IMR-90 (cell line): Measurements from ENCODE around the gene STRN. TPM values are rescaled to one million over a fixed set of nuclear protein-coding genes. Genes with fewer than 3 reads are reported as not detected.

Experiments used
- ATAC-seq: fragments of 200-7000 bp; cut with Tn5 transposase; 2 replicates; pipeline ENCODE4 v1.9.1; 2020; ENCODE audit warnings: low read depth, mild to moderate bottlenecking, moderate library complexity
- BruUV-seq: library from RNA; stranded (reverse); fragments of 400-500 nt; replicated peaks from 2 replicates; lab custom pipeline; 2021; lab: Mats Ljungman, UMichigan
- CTCF ChIA-PET: fragments of 300-600 bp; formaldehyde crosslinking; extraction: SDS; loops from one replicate; lab custom pipeline; 2021; ENCODE audit warnings: antibody characterized with exemption; lab: Yijun Ruan, JAX
- POLR2A ChIA-PET: fragments of 300-600 bp; sonication (Branson Sonifier 250); formaldehyde crosslinking; loops from one replicate; lab custom pipeline; 2022; ENCODE audit warnings: antibody characterized with exemption; ENCODE audit not compliant: unreplicated experiment; lab: Charles Lee
- DNase-seq: peaks from one replicate; pipeline ENCODE4 v3.0.0; 2013
- H2AFZ ChIP-seq: replicated peaks from 2 replicates; pipeline ENCODE3; 2013; ENCODE audit warnings: low read length, mild to moderate bottlenecking; ENCODE audit not compliant: poor library complexity
- H2AK5ac ChIP-seq: 2 replicates; pipeline ENCODE4 v1.6.1; 2013; ENCODE audit warnings: low read depth, low read length, inconsistent platforms
- H2AK9ac ChIP-seq: replicated peaks from 2 replicates; pipeline ENCODE3; 2013; ENCODE audit warnings: mild to moderate bottlenecking, low read depth, low read length, moderate library complexity; ENCODE audit not compliant: poor library complexity
- H2BK120ac ChIP-seq: 2 replicates; pipeline ENCODE4 v1.6.1; 2013; ENCODE audit warnings: low read depth, low read length, inconsistent platforms
- H2BK15ac ChIP-seq: 3 replicates; pipeline ENCODE4 v1.6.1; 2013; ENCODE audit warnings: low read depth, low read length, inconsistent platforms
- H2BK20ac ChIP-seq: 2 replicates; pipeline ENCODE4 v1.6.1; 2013; ENCODE audit warnings: low read depth, mild to moderate bottlenecking, inconsistent platforms, low read length, moderate library complexity
- H2BK5ac ChIP-seq: 2 replicates; pipeline ENCODE4 v1.6.1; 2013; ENCODE audit warnings: mild to moderate bottlenecking, low read depth, low read length, inconsistent platforms; ENCODE audit not compliant: poor library complexity, severe bottlenecking
- H3K14ac ChIP-seq: replicated peaks from 2 replicates; pipeline ENCODE4 v1.6.1; 2013; ENCODE audit warnings: low read depth, low read length, inconsistent platforms
- H3K18ac ChIP-seq: 2 replicates; pipeline ENCODE4 v1.6.1; 2013; ENCODE audit warnings: low read depth, low read length, control low read depth
- H3K23ac ChIP-seq: 2 replicates; pipeline ENCODE4 v1.6.1; 2013; ENCODE audit warnings: low read depth, low read length, inconsistent platforms
- H3K27ac ChIP-seq: 2 replicates; pipeline ENCODE4 v1.5.1; 2013; ENCODE audit warnings: mild to moderate bottlenecking, control low read depth, low read length; ENCODE audit not compliant: insufficient read depth
- H3K27me3 ChIP-seq: 2 replicates; pipeline ENCODE4 v1.6.1; 2013; ENCODE audit warnings: low read length; ENCODE audit not compliant: control insufficient read depth, insufficient read depth
- H3K36me3 ChIP-seq: 2 replicates; pipeline ENCODE4 v1.6.1; 2013; ENCODE audit warnings: low read length, mixed read lengths; ENCODE audit not compliant: control insufficient read depth, insufficient read depth
- H3K4ac ChIP-seq: 2 replicates; pipeline ENCODE4 v1.6.1; 2013; ENCODE audit warnings: low read depth, low read length, inconsistent platforms
- H3K4me1 ChIP-seq: 2 replicates; pipeline ENCODE4 v1.6.1; 2013; ENCODE audit warnings: low read length, mixed read lengths; ENCODE audit not compliant: control insufficient read depth, insufficient read depth
- H3K4me2 ChIP-seq: 2 replicates; pipeline ENCODE4 v1.6.1; 2013; ENCODE audit warnings: low read depth, mild to moderate bottlenecking, control low read depth, low read length, moderate library complexity
- H3K4me3 ChIP-seq: 2 replicates; pipeline ENCODE4 v1.5.1; 2013; ENCODE audit warnings: low read depth, mild to moderate bottlenecking, control low read depth, low read length, moderate library complexity; ENCODE audit not compliant: insufficient read depth
- H3K56ac ChIP-seq: 2 replicates; pipeline ENCODE4 v1.6.1; 2013; ENCODE audit warnings: low read length, inconsistent platforms; ENCODE audit not compliant: insufficient read depth; ENCODE audit errors: extremely low read depth
- H3K79me1 ChIP-seq, 2 experiments: 2 replicates each; pipeline ENCODE4 v1.6.1; 2013; ENCODE audit warnings: low read length in 2 of 2, inconsistent platforms in 1 of 2, low read depth in 1 of 2
- H3K9ac ChIP-seq: 2 replicates; pipeline ENCODE4 v1.6.1; 2013; ENCODE audit warnings: low read depth, low read length, control low read depth
- H3K9me1 ChIP-seq: 2 replicates; pipeline ENCODE4 v1.6.1; 2013; ENCODE audit warnings: low read length, inconsistent platforms; ENCODE audit not compliant: insufficient read depth
- H3K9me3 ChIP-seq: 2 replicates; pipeline ENCODE4 v1.6.1; 2013; ENCODE audit warnings: low read length; ENCODE audit not compliant: control insufficient read depth, insufficient read depth
- H4K20me1 ChIP-seq: 2 replicates; pipeline ENCODE4 v1.6.1; 2013; ENCODE audit warnings: low read length, inconsistent platforms; ENCODE audit not compliant: insufficient read depth
- H4K5ac ChIP-seq: 2 replicates; pipeline ENCODE4 v1.6.1; 2013; ENCODE audit warnings: mild to moderate bottlenecking, low read depth, low read length, control low read depth
- H4K8ac ChIP-seq, 2 experiments: 2 replicates each; pipeline ENCODE4 v1.6.1; 2013; ENCODE audit warnings: low read depth in 2 of 2, low read length in 2 of 2, control low read depth in 1 of 2, inconsistent platforms in 1 of 2
- H4K91ac ChIP-seq: 2 replicates; pipeline ENCODE4 v1.6.1; 2013; ENCODE audit warnings: low read depth, low read length, inconsistent platforms; ENCODE audit not compliant: insufficient read depth
- BHLHE40 ChIP-seq: fragments of 150-350 bp; IDR thresholded peaks from 2 replicates; pipeline ENCODE4 v1.6.1; 2016; ENCODE audit warnings: mild to moderate bottlenecking, low read depth, low read length
- CEBPB ChIP-seq: IDR thresholded peaks from 2 replicates; pipeline ENCODE4 v1.6.1; 2012; ENCODE audit warnings: low read depth, low read length, improper control_type of control experiment
- CHD1 ChIP-seq: IDR thresholded peaks from 2 replicates; pipeline ENCODE4 v1.6.1; 2012; ENCODE audit warnings: low read depth, low read length, improper control_type of control experiment
- MAFK ChIP-seq: IDR thresholded peaks from 2 replicates; pipeline ENCODE4 v1.6.1; 2012; ENCODE audit warnings: low read depth, low read length, improper control_type of control experiment
- MAZ ChIP-seq: IDR thresholded peaks from 2 replicates; pipeline ENCODE4 v1.6.1; 2012; ENCODE audit warnings: low read depth, mild to moderate bottlenecking, low read length, improper control_type of control experiment, moderate library complexity, borderline replicate concordance
- RAD21 ChIP-seq: IDR thresholded peaks from 2 replicates; pipeline ENCODE4 v1.6.1; 2012; ENCODE audit warnings: low read length, improper control_type of control experiment
- RCOR1 ChIP-seq: IDR thresholded peaks from 2 replicates; pipeline ENCODE4 v1.6.1; 2012; ENCODE audit warnings: mild to moderate bottlenecking, low read length, improper control_type of control experiment; ENCODE audit not compliant: insufficient replicate concordance
- SMC3 ChIP-seq: fragments of 150-350 bp; IDR thresholded peaks from 2 replicates; pipeline ENCODE4 v1.6.1; 2016; ENCODE audit warnings: low read depth, mild to moderate bottlenecking, antibody characterized with exemption, low read length, moderate library complexity
- WGBS, 2 experiments: methylation state at CpG; one replicate each; pipeline versions ENCODE4 v1.1.5 to v1.1.7; 2013; ENCODE audit warnings: missing lambda C conversion rate in 2 of 2; ENCODE audit not compliant: insufficient read length in 1 of 2; ENCODE audit errors: extremely low coverage in 2 of 2; 5-methylcytosine and 5-hydroxymethylcytosine counted together
- dilution Hi-C: fragments of 300-500 bp; cut with HindIII; formaldehyde crosslinking; loops from one replicate; pipeline ENCODE4 v1.14.3; 2018; ENCODE audit warnings: low sequenced_read_pairs; ENCODE audit not compliant: unreplicated experiment
- in situ Hi-C: fragments of 300-500 bp; cut with MboI; formaldehyde crosslinking; loops from 3 replicates; pipeline ENCODE4 v1.14.3; 2019; ENCODE audit warnings: low sequenced_read_pairs, inconsistent platforms, mixed read lengths
- intact Hi-C: fragments of 100-400 bp; cut with micrococcal nuclease; formaldehyde crosslinking; loops from 2 replicates; pipeline ENCODE4 v1.10.0; 2022
- polyA plus RNA-seq, 3 experiments: library from polyadenylated mRNA; depleted of rRNA; stranded (reverse); fragments of >200 nt; gene quantifications; 2 replicates each; pipeline ENCODE4 v1.2.3, GENCODE V29; 2012; ENCODE audit warnings: low replicate concordance in 1 of 3
- total RNA-seq: library from RNA; depleted of rRNA; stranded (reverse); fragments of >200 nt; gene quantifications from 2 replicates; pipeline ENCODE4 v1.2.3, GENCODE V29; 2012
- TF ChIP-seq, protein P1 (sequence below): fragments of 150-350 bp; IDR thresholded peaks from 2 replicates; pipeline ENCODE4 v1.6.1; 2017; ENCODE audit warnings: mild to moderate bottlenecking, antibody characterized with exemption, low read length, low read depth
- TF ChIP-seq, protein P2 (sequence below): conservative IDR thresholded peaks from 2 replicates; pipeline ENCODE4 v1.5.1; 2012; ENCODE audit warnings: mild to moderate bottlenecking, low read depth, low read length, improper control_type of control experiment
- TF ChIP-seq, protein P3 (sequence below): fragments of 150-350 bp; IDR thresholded peaks from 2 replicates; pipeline ENCODE4 v1.6.1; 2016; ENCODE audit warnings: low read depth, mild to moderate bottlenecking, low read length, moderate library complexity, borderline replicate concordance

Gene STRN
- total and polyA plus RNA-seq, 2 of the 4 experiments (the other 2 are of a cell fraction) = 5.1 to 23.3 TPM

DNA sequence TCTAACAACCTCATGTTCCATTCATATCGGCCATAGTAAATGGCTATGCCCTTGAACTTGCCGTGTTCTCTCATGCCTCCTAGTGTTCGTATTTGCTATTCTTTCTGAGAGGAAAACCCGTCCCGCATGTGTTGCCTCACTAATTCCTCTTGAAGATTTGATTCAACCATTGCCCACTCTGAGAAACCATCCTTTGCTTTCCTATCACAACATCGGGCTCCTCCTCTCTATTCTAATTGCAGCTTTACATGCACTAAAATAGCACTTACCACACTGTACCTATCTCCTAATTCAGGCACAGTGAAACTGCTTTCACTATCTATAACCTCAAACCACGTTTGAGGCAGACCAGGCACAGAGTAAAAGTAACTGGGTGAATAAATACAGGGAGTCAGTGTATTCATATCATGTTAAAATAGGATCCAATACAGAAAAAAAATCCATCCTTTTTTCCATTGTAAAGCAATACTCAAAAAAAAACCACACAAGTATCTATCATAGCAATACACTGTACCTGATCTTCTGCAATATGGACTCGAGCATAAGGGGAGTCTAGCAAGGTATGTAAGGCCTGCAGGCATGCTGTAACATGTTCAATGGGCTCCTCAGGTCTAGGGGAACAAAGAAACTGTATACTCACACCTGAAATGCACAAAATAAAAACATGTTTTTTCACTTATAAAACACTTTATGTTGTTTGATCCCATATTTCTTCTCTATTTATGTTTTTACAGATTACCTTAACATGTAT lies 39.0 kb upstream of the STRN start:
- Histone ChIP-seq H3K79me1 (peaks cover 0 to 3% of the 10 kb centered on the region in 2 experiments; a peak in 1 of 4 replicates), H3K56ac (no peak overlapping the region), H3K14ac (no peak overlapping the region), H2BK15ac (no peak overlapping the region), H3K23ac (no peak overlapping the region), H2AFZ (no peak overlapping the region), H4K20me1 (no peaks in the 10 kb centered on the region), H2BK120ac (no peak overlapping the region), H4K91ac (no peak overlapping the region), H3K18ac (no peak overlapping the region), H3K4me1 (peaks cover 2% of the 10 kb centered on the region; the same call in 1 of the 2 replicates), H3K27me3 (no peaks in the 10 kb centered on the region), H2BK20ac (no peak overlapping the region), H4K5ac (no peak overlapping the region), H2AK9ac (no peak overlapping the region), H2AK5ac (no peak overlapping the region), H3K36me3 (peaks cover 17% of the 10 kb centered on the region), H3K4me2 (no peak overlapping the region), H3K9me3 (no peaks in the 10 kb centered on the region), H2BK5ac (no peak overlapping the region), H3K4ac (no peak overlapping the region), H3K9ac (no peak overlapping the region), H4K8ac (no peak overlapping the region), H3K27ac (no peak overlapping the region), H3K9me1 (no peaks in the 10 kb centered on the region), H3K4me3 (no peak overlapping the region)
- no TSS peak for BruUV-seq
- dilution Hi-C loops = no loop called here
- ChIA-PET POLR2A (no interaction called here), CTCF (no interaction called here)
- WGBS, 2 experiments = 70% methylated on average over 5 of the region's 8 CpGs; no CpG with 5 or more reads in 1 of the 2 experiments
- in situ Hi-C loops = loop anchor here (10.0 kb wide), 1 partner anchor 220 kb away; no protein-coding TSS in a partner anchor
- peak; percentile 23 for DNase-seq
- TF ChIP-seq MAZ = no peak
- TF ChIP-seq MAFK = no peak
- TF ChIP-seq RAD21 = peak; percentile 36
- no peak for TF ChIP-seq RCOR1
- TF ChIP-seq CHD1 = no peak
- TF ChIP-seq, protein P1, sequence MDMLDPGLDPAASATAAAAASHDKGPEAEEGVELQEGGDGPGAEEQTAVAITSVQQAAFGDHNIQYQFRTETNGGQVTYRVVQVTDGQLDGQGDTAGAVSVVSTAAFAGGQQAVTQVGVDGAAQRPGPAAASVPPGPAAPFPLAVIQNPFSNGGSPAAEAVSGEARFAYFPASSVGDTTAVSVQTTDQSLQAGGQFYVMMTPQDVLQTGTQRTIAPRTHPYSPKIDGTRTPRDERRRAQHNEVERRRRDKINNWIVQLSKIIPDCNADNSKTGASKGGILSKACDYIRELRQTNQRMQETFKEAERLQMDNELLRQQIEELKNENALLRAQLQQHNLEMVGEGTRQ = no peak
- TF ChIP-seq, protein P2, sequence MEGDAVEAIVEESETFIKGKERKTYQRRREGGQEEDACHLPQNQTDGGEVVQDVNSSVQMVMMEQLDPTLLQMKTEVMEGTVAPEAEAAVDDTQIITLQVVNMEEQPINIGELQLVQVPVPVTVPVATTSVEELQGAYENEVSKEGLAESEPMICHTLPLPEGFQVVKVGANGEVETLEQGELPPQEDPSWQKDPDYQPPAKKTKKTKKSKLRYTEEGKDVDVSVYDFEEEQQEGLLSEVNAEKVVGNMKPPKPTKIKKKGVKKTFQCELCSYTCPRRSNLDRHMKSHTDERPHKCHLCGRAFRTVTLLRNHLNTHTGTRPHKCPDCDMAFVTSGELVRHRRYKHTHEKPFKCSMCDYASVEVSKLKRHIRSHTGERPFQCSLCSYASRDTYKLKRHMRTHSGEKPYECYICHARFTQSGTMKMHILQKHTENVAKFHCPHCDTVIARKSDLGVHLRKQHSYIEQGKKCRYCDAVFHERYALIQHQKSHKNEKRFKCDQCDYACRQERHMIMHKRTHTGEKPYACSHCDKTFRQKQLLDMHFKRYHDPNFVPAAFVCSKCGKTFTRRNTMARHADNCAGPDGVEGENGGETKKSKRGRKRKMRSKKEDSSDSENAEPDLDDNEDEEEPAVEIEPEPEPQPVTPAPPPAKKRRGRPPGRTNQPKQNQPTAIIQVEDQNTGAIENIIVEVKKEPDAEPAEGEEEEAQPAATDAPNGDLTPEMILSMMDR = 0 out of 2 replicates have a peak, but pooled peaks have one; percentile 21
- peak; percentile 11; the same call in 1 of the 2 replicates for TF ChIP-seq SMC3
- TF ChIP-seq, protein P3, sequence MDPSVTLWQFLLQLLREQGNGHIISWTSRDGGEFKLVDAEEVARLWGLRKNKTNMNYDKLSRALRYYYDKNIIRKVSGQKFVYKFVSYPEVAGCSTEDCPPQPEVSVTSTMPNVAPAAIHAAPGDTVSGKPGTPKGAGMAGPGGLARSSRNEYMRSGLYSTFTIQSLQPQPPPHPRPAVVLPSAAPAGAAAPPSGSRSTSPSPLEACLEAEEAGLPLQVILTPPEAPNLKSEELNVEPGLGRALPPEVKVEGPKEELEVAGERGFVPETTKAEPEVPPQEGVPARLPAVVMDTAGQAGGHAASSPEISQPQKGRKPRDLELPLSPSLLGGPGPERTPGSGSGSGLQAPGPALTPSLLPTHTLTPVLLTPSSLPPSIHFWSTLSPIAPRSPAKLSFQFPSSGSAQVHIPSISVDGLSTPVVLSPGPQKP = no peak
- no peak for TF ChIP-seq BHLHE40
- no peak for TF ChIP-seq CEBPB
- no peak for ATAC-seq
- intact Hi-C loops = no loop called here
